ENCODE results near the gene RCBTB2. TPM values are rescaled to one million over a fixed set of nuclear protein-coding genes. Genes with fewer than 3 reads are reported as not detected.

The RCBTB2 gene
- polyA plus RNA-seq, 3 donors, result 55.5 to 100 (median 64.4) TPM

DNA sequence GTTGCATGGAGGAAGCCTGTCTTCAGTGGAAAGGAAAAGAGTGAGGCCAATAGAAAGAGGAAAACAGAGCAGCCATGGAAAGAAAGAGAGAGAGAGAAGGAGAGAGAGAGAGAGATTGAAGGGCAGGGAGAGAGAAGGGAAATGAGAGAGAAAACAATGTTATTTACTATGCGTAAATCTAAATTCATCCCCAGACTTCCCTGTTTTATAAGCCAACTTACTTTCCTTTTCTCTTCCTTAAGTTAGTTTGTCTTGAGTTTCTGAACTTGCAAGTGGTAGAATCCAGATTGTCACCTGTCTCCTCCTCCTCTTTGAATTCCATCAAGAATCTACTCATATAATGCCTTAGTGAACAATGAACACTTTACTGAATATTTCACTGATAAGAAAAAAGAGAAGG is 16.8 kb upstream of the RCBTB2 start:
- Mint-ChIP-seq H3K27me3 (ENCODE audit: low read depth in 3 of 3) (no peaks in the 10 kb centered on the region), H3K27ac (peak overlapping the region; percentile 81 to 97 (median 95)), H3K9me3 (peaks cover 10 to 29% (median 21%) of the 10 kb centered on the region in 7 donors), H3K4me3 (peak overlapping the region; percentile 24 to 61), H3K4me1 (peaks cover 24% of the 10 kb centered on the region), H3K36me3 (peaks cover 0 to 3% of the 10 kb centered on the region in 2 donors)
- intact Hi-C loops (cut with micrococcal nuclease), result no loop called here
- H2AFZ ChIP-seq (ENCODE audit: insufficient read depth, low read depth, low read length, poor library complexity, severe bottlenecking), result peak overlapping the region; percentile 71
- peak overlapping the region; percentile 37 for H3K9ac ChIP-seq (ENCODE audit: insufficient read depth, low read length, poor library complexity, severe bottlenecking)
- H3K36me3 ChIP-seq (replicated peaks in 1 of 2; ENCODE audit: control insufficient read depth in 1 of 2, insufficient read depth in 2 of 2, low read length in 2 of 2), result no peaks in the 10 kb centered on the region
- H3K4me3 ChIP-seq (replicated peaks in 1 of 3; ENCODE audit: low read depth in 2 of 3, low read length in 3 of 3), result peak overlapping the region in 1 of 3 experiments; percentile 29
- H3K9me3 ChIP-seq (replicated peaks in 1 of 2; ENCODE audit: control insufficient read depth in 1 of 2, insufficient read depth in 1 of 2, low read length in 2 of 2), result peaks cover 10 to 25% of the 10 kb centered on the region in 2 donors
- TF ChIP-seq CTCF (IDR thresholded peaks at IDR 0.05), result no peak
- no peak for DNase-seq
- no peaks in the 10 kb centered on the region for H4K20me1 ChIP-seq (ENCODE audit: insufficient read depth, low read length)
- H3K79me2 ChIP-seq (ENCODE audit: insufficient read depth, low read length), result no peaks in the 10 kb centered on the region
- no CpG with 5 or more reads among the region's 1 CpG for WGBS (ENCODE audit: insufficient coverage)
- H3K27ac ChIP-seq (ENCODE audit: low read depth in 1 of 2, low read length in 2 of 2), result peak overlapping the region; percentile 63 to 76
- no peaks in the 10 kb centered on the region for H3K27me3 ChIP-seq (ENCODE audit: control insufficient read depth in 2 of 2, insufficient read depth in 2 of 2, low read length in 2 of 2)
- H3K4me1 ChIP-seq (ENCODE audit: control insufficient read depth in 1 of 2, insufficient read depth in 2 of 2, low read length in 2 of 2), result peaks cover 18 to 27% of the 10 kb centered on the region in 2 donors
- peak overlapping the region; percentile 27 for H3K4me2 ChIP-seq (replicated peaks; ENCODE audit: extremely low read depth, low read length, poor library complexity, severe bottlenecking)

DNA sequence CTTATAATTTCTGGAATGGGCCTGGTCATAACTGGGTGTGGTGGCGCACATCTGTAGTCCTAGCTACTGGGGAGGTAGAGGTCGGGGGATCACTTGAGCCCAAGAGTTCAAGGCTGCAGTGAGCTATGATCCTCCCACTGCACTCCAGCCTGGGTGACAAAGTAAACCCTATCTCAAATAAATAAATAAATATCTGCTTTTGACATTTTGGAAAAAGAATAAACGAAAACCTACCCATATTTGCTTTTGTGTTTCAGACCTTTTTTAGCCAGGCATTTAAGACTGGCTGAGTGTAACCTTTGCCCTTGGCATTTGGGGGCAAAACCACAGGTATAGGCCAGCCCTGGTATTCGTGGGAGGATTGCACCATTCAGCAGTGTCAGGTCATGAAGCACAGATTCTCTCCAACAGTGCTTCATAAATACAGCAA is 14.8 kb upstream of the RCBTB2 start:
- intact Hi-C loops (cut with micrococcal nuclease), result no loop called here
- Mint-ChIP-seq H3K9me3 (peaks cover 10 to 20% (median 16%) of the 10 kb centered on the region in 7 donors), H3K4me1 (peaks cover 28% of the 10 kb centered on the region), H3K27me3 (ENCODE audit: low read depth in 3 of 3) (peaks cover 0 to 1% (median 0%) of the 10 kb centered on the region in 3 donors), H3K36me3 (peaks cover 0 to 3% of the 10 kb centered on the region in 2 donors), H3K27ac (no peak overlapping the region), H3K4me3 (no peak overlapping the region)
- no peak for DNase-seq
- no peak for TF ChIP-seq CTCF (IDR thresholded peaks at IDR 0.05)
- Histone ChIP-seq H3K27me3 (ENCODE audit: control insufficient read depth in 2 of 2, insufficient read depth in 2 of 2, low read length in 2 of 2) (no peaks in the 10 kb centered on the region), H3K36me3 (replicated peaks in 1 of 2; ENCODE audit: control insufficient read depth in 1 of 2, insufficient read depth in 2 of 2, low read length in 2 of 2) (no peaks in the 10 kb centered on the region), H3K27ac (ENCODE audit: low read depth in 1 of 2, low read length in 2 of 2) (no peak overlapping the region), H3K4me2 (replicated peaks; ENCODE audit: extremely low read depth, low read length, poor library complexity, severe bottlenecking) (no peak overlapping the region), H3K9me3 (replicated peaks in 1 of 2; ENCODE audit: control insufficient read depth in 1 of 2, insufficient read depth in 1 of 2, low read length in 2 of 2) (peaks cover 10 to 20% of the 10 kb centered on the region in 2 donors), H3K9ac (ENCODE audit: insufficient read depth, low read length, poor library complexity, severe bottlenecking) (no peak overlapping the region), H3K79me2 (ENCODE audit: insufficient read depth, low read length) (no peaks in the 10 kb centered on the region), H3K4me3 (replicated peaks in 1 of 3; ENCODE audit: low read depth in 2 of 3, low read length in 3 of 3) (no peak overlapping the region), H2AFZ (ENCODE audit: insufficient read depth, low read depth, low read length, poor library complexity, severe bottlenecking) (no peak overlapping the region), H3K4me1 (ENCODE audit: control insufficient read depth in 1 of 2, insufficient read depth in 2 of 2, low read length in 2 of 2) (peaks cover 23 to 37% of the 10 kb centered on the region in 2 donors), H4K20me1 (ENCODE audit: insufficient read depth, low read length) (no peaks in the 10 kb centered on the region)
- no CpG with 5 or more reads among the region's 4 CpGs for WGBS (ENCODE audit: insufficient coverage)
